Calu3 (cell line): ENCODE measurements around the gene UGT2B10. TPM values are rescaled to one million over a fixed set of nuclear protein-coding genes. Genes with fewer than 3 reads are reported as not detected.
"Not testable (repeated sequence)": the region's sequence is repeated elsewhere in the genome, so short reads cannot be mapped to it uniquely, and the experiment has no call there.

Experiments
- BruUV-seq: library from RNA; stranded (reverse); fragments of 400-500 nt; replicated peaks from 2 replicates; lab custom pipeline; 2021; lab: Mats Ljungman, UMichigan
- CTCF ChIA-PET: fragments of 300-600 bp; sonication (Branson Sonifier 250); formaldehyde crosslinking; loops from one replicate; lab custom pipeline; 2022; ENCODE audit warnings: antibody characterized with exemption; lab: Charles Lee
- DNase-seq: peaks from one replicate; pipeline ENCODE4 v3.0.0; 2022
- H3K27ac Mint-ChIP-seq: one replicate; pipeline ENCODE4 v1.8.0; 2022; ENCODE audit warnings: mixed read lengths; ENCODE audit not compliant: unreplicated experiment
- H3K27me3 Mint-ChIP-seq: one replicate; pipeline ENCODE4 v1.8.0; 2022; ENCODE audit warnings: mixed read lengths; ENCODE audit not compliant: unreplicated experiment
- H3K36me3 Mint-ChIP-seq: one replicate; pipeline ENCODE4 v1.8.0; 2022; ENCODE audit warnings: mild to moderate bottlenecking, moderate library complexity, mixed read lengths; ENCODE audit not compliant: insufficient read depth, unreplicated experiment
- H3K4me1 Mint-ChIP-seq: one replicate; pipeline ENCODE4 v1.8.0; 2022; ENCODE audit warnings: mild to moderate bottlenecking, low read depth, mixed read lengths; ENCODE audit not compliant: unreplicated experiment
- H3K4me3 Mint-ChIP-seq: one replicate; pipeline ENCODE4 v1.8.0; 2022; ENCODE audit warnings: mild to moderate bottlenecking, low read depth, moderate library complexity, mixed read lengths; ENCODE audit not compliant: unreplicated experiment
- H3K9me3 Mint-ChIP-seq: one replicate; pipeline ENCODE4 v1.8.0; 2022; ENCODE audit warnings: low read depth, mixed read lengths; ENCODE audit not compliant: unreplicated experiment
- CTCF ChIP-seq: fragments of 200-600 bp; IDR thresholded peaks from one replicate; pipeline ENCODE4 v1.8.0; 2022; ENCODE audit warnings: antibody characterized with exemption; ENCODE audit not compliant: unreplicated experiment
- intact Hi-C: fragments of 100-400 bp; cut with micrococcal nuclease; formaldehyde crosslinking; loops from one replicate; pipeline ENCODE4 v1.10.0; 2022; ENCODE audit not compliant: unreplicated experiment
- total RNA-seq: library from RNA; stranded (reverse); gene quantifications from 2 replicates; pipeline ENCODE4 v1.2.3, GENCODE V29; 2022

UGT2B10 gene
- total RNA-seq, 1 experiment from 2014 or later, result not detected

GRCh38 chr4:68817386-68817785 is 1.6 kb downstream of the UGT2B10 start:
- no peaks in the 10 kb centered on the region for H3K27me3 Mint-ChIP-seq
- no peak overlapping the region for H3K27ac Mint-ChIP-seq
- H3K36me3 Mint-ChIP-seq, result no peaks in the 10 kb centered on the region
- no TSS peak for BruUV-seq
- H3K9me3 Mint-ChIP-seq, result no peaks in the 10 kb centered on the region
- CTCF ChIA-PET, result no interaction called here
- DNase-seq, result no peak
- peaks cover 11% of the 10 kb centered on the region for H3K4me1 Mint-ChIP-seq
- TF ChIP-seq CTCF, result no peak
- intact Hi-C loops, result no loop called here
- H3K4me3 Mint-ChIP-seq, result no peak overlapping the region

GRCh38 chr4:68818030-68818462 is 2.3 kb downstream of the UGT2B10 start:
- H3K9me3 Mint-ChIP-seq, H3K4me3 Mint-ChIP-seq, intact Hi-C loops, DNase-seq, H3K36me3 Mint-ChIP-seq, BruUV-seq, CTCF ChIA-PET, H3K27me3 Mint-ChIP-seq: not testable (repeated sequence)
- peaks cover 11% of the 10 kb centered on the region for H3K4me1 Mint-ChIP-seq
- H3K27ac Mint-ChIP-seq, result peak overlapping the region; percentile 21

- H3K27me3 Mint-ChIP-seq, result no peaks in the 10 kb centered on the region
- no peak overlapping the region for H3K4me3 Mint-ChIP-seq
- intact Hi-C loops, result no loop called here
- TF ChIP-seq CTCF, result no peak
- H3K27ac Mint-ChIP-seq, result no peak overlapping the region
- no peaks in the 10 kb centered on the region for H3K36me3 Mint-ChIP-seq
- no peaks in the 10 kb centered on the region for H3K4me1 Mint-ChIP-seq
- no peak for DNase-seq
- CTCF ChIA-PET, result no interaction called here
- BruUV-seq, result no TSS peak
- H3K9me3 Mint-ChIP-seq, result no peaks in the 10 kb centered on the region
Observed at GRCh38 chr4:68831642-68832041, 15.8 kb downstream of the UGT2B10 start.

GRCh38 chr4:68850293-68850692 is 34.5 kb downstream of the UGT2B10 start:
- Mint-ChIP-seq H3K4me1 (no peaks in the 10 kb centered on the region), H3K4me3 (no peak overlapping the region), H3K36me3 (no peaks in the 10 kb centered on the region), H3K27ac (no peak overlapping the region), H3K27me3 (no peaks in the 10 kb centered on the region), H3K9me3 (no peaks in the 10 kb centered on the region)
- CTCF ChIA-PET, result no interaction called here
- no peak for TF ChIP-seq CTCF
- DNase-seq, result no peak
- intact Hi-C loops, result no loop called here
- no TSS peak for BruUV-seq

GRCh38 chr4:68855771-68856170 is 40.0 kb downstream of the UGT2B10 start:
- Mint-ChIP-seq H3K36me3 (no peaks in the 10 kb centered on the region), H3K27me3 (no peaks in the 10 kb centered on the region), H3K27ac (no peak overlapping the region), H3K4me1 (no peaks in the 10 kb centered on the region), H3K9me3 (no peaks in the 10 kb centered on the region), H3K4me3 (no peak overlapping the region)
- intact Hi-C loops, result no loop called here
- TF ChIP-seq CTCF, result no peak
- no peak for DNase-seq
- CTCF ChIA-PET, result interaction anchor here (0.6 kb wide), 1 partner anchor 299 kb away, joined by 3 read pairs; no protein-coding TSS in a partner anchor
- BruUV-seq, result no TSS peak
